Activated naive CD8-positive, alpha-beta T cell (primary cell): ENCODE measurements around the gene CSTPP1.

Source experiments
- H3K27ac Mint-ChIP-seq: one replicate; pipeline ENCODE4 v1.8.0; 2021; ENCODE audit warnings: mixed read lengths
- H3K27me3 Mint-ChIP-seq: one replicate; pipeline ENCODE4 v1.8.0; 2021; ENCODE audit warnings: mixed read lengths
- H3K36me3 Mint-ChIP-seq: one replicate; pipeline ENCODE4 v1.8.0; 2021; ENCODE audit warnings: mixed read lengths
- H3K4me1 Mint-ChIP-seq: one replicate; pipeline ENCODE4 v1.8.0; 2021; ENCODE audit warnings: low read depth, mixed read lengths
- H3K4me3 Mint-ChIP-seq: one replicate; pipeline ENCODE4 v1.8.0; 2021; ENCODE audit warnings: mild to moderate bottlenecking, mixed read lengths
- H3K9me3 Mint-ChIP-seq: one replicate; pipeline ENCODE4 v1.8.0; 2021; ENCODE audit warnings: low read depth, mixed read lengths

CSTPP1 gene

GRCh38 chr11:47156951-47157350 lies 220.4 kb downstream of the CSTPP1 start:
- H3K36me3 Mint-ChIP-seq = no peaks in the 10 kb centered on the region
- no peaks in the 10 kb centered on the region for H3K9me3 Mint-ChIP-seq
- peaks cover 37% of the 10 kb centered on the region for H3K4me1 Mint-ChIP-seq
- H3K4me3 Mint-ChIP-seq = no peak overlapping the region
- no peaks in the 10 kb centered on the region for H3K27me3 Mint-ChIP-seq
- H3K27ac Mint-ChIP-seq = no peak overlapping the region

GRCh38 chr11:47157805-47158204 lies 221.2 kb downstream of the CSTPP1 start:
- Mint-ChIP-seq H3K4me3 (no peak overlapping the region), H3K4me1 (peaks cover 34% of the 10 kb centered on the region), H3K27me3 (no peaks in the 10 kb centered on the region), H3K36me3 (no peaks in the 10 kb centered on the region), H3K9me3 (no peaks in the 10 kb centered on the region), H3K27ac (no peak overlapping the region)

GRCh38 chr11:47158242-47158641 lies 221.7 kb downstream of the CSTPP1 start:
- peaks cover 30% of the 10 kb centered on the region for H3K4me1 Mint-ChIP-seq
- H3K36me3 Mint-ChIP-seq = no peaks in the 10 kb centered on the region
- no peak overlapping the region for H3K4me3 Mint-ChIP-seq
- no peaks in the 10 kb centered on the region for H3K9me3 Mint-ChIP-seq
- no peak overlapping the region for H3K27ac Mint-ChIP-seq
- H3K27me3 Mint-ChIP-seq = no peaks in the 10 kb centered on the region

GRCh38 chr11:47160753-47161133 lies 224.2 kb downstream of the CSTPP1 start:
- Mint-ChIP-seq H3K4me1 (peaks cover 7% of the 10 kb centered on the region), H3K4me3 (no peak overlapping the region), H3K27ac (no peak overlapping the region), H3K36me3 (no peaks in the 10 kb centered on the region), H3K27me3 (no peaks in the 10 kb centered on the region), H3K9me3 (no peaks in the 10 kb centered on the region)

GRCh38 chr11:47161134-47161854 lies 224.7 kb downstream of the CSTPP1 start:
- no peaks in the 10 kb centered on the region for H3K27me3 Mint-ChIP-seq
- no peak overlapping the region for H3K4me3 Mint-ChIP-seq
- H3K27ac Mint-ChIP-seq = no peak overlapping the region
- peaks cover 7% of the 10 kb centered on the region for H3K4me1 Mint-ChIP-seq
- H3K9me3 Mint-ChIP-seq = no peaks in the 10 kb centered on the region
- H3K36me3 Mint-ChIP-seq = no peaks in the 10 kb centered on the region

- Mint-ChIP-seq H3K36me3 (no peaks in the 10 kb centered on the region), H3K9me3 (no peaks in the 10 kb centered on the region), H3K27ac (no peak overlapping the region), H3K4me1 (peaks cover 5% of the 10 kb centered on the region), H3K27me3 (no peaks in the 10 kb centered on the region), H3K4me3 (no peak overlapping the region)
Observed at GRCh38 chr11:47161890-47162289, 225.3 kb downstream of the CSTPP1 start.

- Mint-ChIP-seq H3K4me3 (no peak overlapping the region), H3K27me3 (no peaks in the 10 kb centered on the region), H3K9me3 (no peaks in the 10 kb centered on the region), H3K27ac (no peak overlapping the region), H3K4me1 (peaks cover 5% of the 10 kb centered on the region), H3K36me3 (no peaks in the 10 kb centered on the region)
Observed at GRCh38 chr11:47162426-47162825, 225.9 kb downstream of the CSTPP1 start.

- H3K27me3 Mint-ChIP-seq = no peaks in the 10 kb centered on the region
- H3K4me1 Mint-ChIP-seq = peaks cover 5% of the 10 kb centered on the region
- H3K9me3 Mint-ChIP-seq = no peaks in the 10 kb centered on the region
- H3K36me3 Mint-ChIP-seq = no peaks in the 10 kb centered on the region
- H3K27ac Mint-ChIP-seq = no peak overlapping the region
- H3K4me3 Mint-ChIP-seq = no peak overlapping the region
Observed at GRCh38 chr11:47163193-47163592, 226.6 kb downstream of the CSTPP1 start.

- no peak overlapping the region for H3K4me3 Mint-ChIP-seq
- no peaks in the 10 kb centered on the region for H3K9me3 Mint-ChIP-seq
- peaks cover 5% of the 10 kb centered on the region for H3K4me1 Mint-ChIP-seq
- H3K36me3 Mint-ChIP-seq = no peaks in the 10 kb centered on the region
- no peaks in the 10 kb centered on the region for H3K27me3 Mint-ChIP-seq
- H3K27ac Mint-ChIP-seq = no peak overlapping the region
Observed at GRCh38 chr11:47163898-47164297, 227.3 kb downstream of the CSTPP1 start.

- H3K9me3 Mint-ChIP-seq = no peaks in the 10 kb centered on the region
- no peaks in the 10 kb centered on the region for H3K27me3 Mint-ChIP-seq
- H3K36me3 Mint-ChIP-seq = no peaks in the 10 kb centered on the region
- no peak overlapping the region for H3K27ac Mint-ChIP-seq
- peaks cover 5% of the 10 kb centered on the region for H3K4me1 Mint-ChIP-seq
- H3K4me3 Mint-ChIP-seq = no peak overlapping the region
Observed at GRCh38 chr11:47164321-47164720, 227.8 kb downstream of the CSTPP1 start.

GRCh38 chr11:47165253-47165840 lies 228.8 kb downstream of the CSTPP1 start:
- H3K9me3 Mint-ChIP-seq = no peaks in the 10 kb centered on the region
- H3K27ac Mint-ChIP-seq = no peak overlapping the region
- H3K36me3 Mint-ChIP-seq = no peaks in the 10 kb centered on the region
- H3K27me3 Mint-ChIP-seq = no peaks in the 10 kb centered on the region
- H3K4me1 Mint-ChIP-seq = peaks cover 5% of the 10 kb centered on the region
- H3K4me3 Mint-ChIP-seq = no peak overlapping the region

- no peak overlapping the region for H3K27ac Mint-ChIP-seq
- no peak overlapping the region for H3K4me3 Mint-ChIP-seq
- H3K36me3 Mint-ChIP-seq = no peaks in the 10 kb centered on the region
- H3K27me3 Mint-ChIP-seq = no peaks in the 10 kb centered on the region
- H3K9me3 Mint-ChIP-seq = no peaks in the 10 kb centered on the region
- H3K4me1 Mint-ChIP-seq = peaks cover 8% of the 10 kb centered on the region
Observed at GRCh38 chr11:47166368-47166767, 229.8 kb downstream of the CSTPP1 start.

GRCh38 chr11:47171061-47171838 lies 234.7 kb downstream of the CSTPP1 start:
- Mint-ChIP-seq H3K9me3 (no peaks in the 10 kb centered on the region), H3K27ac (peak overlapping the region; percentile 47), H3K36me3 (no peaks in the 10 kb centered on the region), H3K4me3 (no peak overlapping the region), H3K27me3 (no peaks in the 10 kb centered on the region), H3K4me1 (peaks cover 28% of the 10 kb centered on the region)

GRCh38 chr11:47171856-47172255 lies 235.3 kb downstream of the CSTPP1 start:
- Mint-ChIP-seq H3K4me3 (no peak overlapping the region), H3K27ac (no peak overlapping the region), H3K4me1 (peaks cover 28% of the 10 kb centered on the region), H3K9me3 (no peaks in the 10 kb centered on the region), H3K36me3 (no peaks in the 10 kb centered on the region), H3K27me3 (no peaks in the 10 kb centered on the region)

GRCh38 chr11:47172740-47173336 lies 236.3 kb downstream of the CSTPP1 start:
- Mint-ChIP-seq H3K36me3 (no peaks in the 10 kb centered on the region), H3K4me3 (no peak overlapping the region), H3K27me3 (no peaks in the 10 kb centered on the region), H3K4me1 (peaks cover 35% of the 10 kb centered on the region), H3K9me3 (no peaks in the 10 kb centered on the region), H3K27ac (peak overlapping the region; percentile 41)
